Measurements from ENCODE around the gene HDHD5. TPM values are rescaled to one million over a fixed set of nuclear protein-coding genes. Genes with fewer than 3 reads are reported as not detected.

Gene HDHD5
- total RNA-seq, 1 donor from 2014 or later, result 27.6 TPM

GRCh38 chr22:17171153-17172028 is 12.3 kb upstream of the HDHD5 start:
- FAIRE-seq, result no peak
- peak overlapping the region; percentile 81 for H3K4me3 Mint-ChIP-seq (ENCODE audit: unreplicated experiment)
- peaks cover 9% of the 10 kb centered on the region for H3K27me3 Mint-ChIP-seq (ENCODE audit: low read depth, unreplicated experiment)

GRCh38 chr22:17167486-17167885 is 8.4 kb upstream of the HDHD5 start:
- H3K4me3 Mint-ChIP-seq (ENCODE audit: unreplicated experiment), result no peak overlapping the region
- H3K27ac Mint-ChIP-seq (ENCODE audit: unreplicated experiment), result no peak overlapping the region
- no peaks in the 10 kb centered on the region for H3K9me3 ChIP-seq (ENCODE audit: insufficient read depth, low read depth, low read length)
- DNase-seq (ENCODE audit: low read depth) (no peak), FAIRE-seq (no peak)
- H3K79me2 ChIP-seq (ENCODE audit: insufficient read depth, low read length), result no peaks in the 10 kb centered on the region
- H3K27me3 Mint-ChIP-seq (ENCODE audit: low read depth, unreplicated experiment), result peaks cover 12% of the 10 kb centered on the region
- H3K27me3 ChIP-seq (ENCODE audit: insufficient read depth, low read length), result no peaks in the 10 kb centered on the region
- no peak overlapping the region for H3K4me2 ChIP-seq (ENCODE audit: low read length)
- TF ChIP-seq EZH2 (IDR thresholded peaks at IDR 0.05; ENCODE audit: insufficient read depth, low read length), result no peak
- TF ChIP-seq CTCF (IDR thresholded peaks at IDR 0.05; ENCODE audit: insufficient read depth, low read depth, low read length), result no peak
- H3K36me3 ChIP-seq (ENCODE audit: insufficient read depth, low read length), result no peaks in the 10 kb centered on the region
- H3K36me3 Mint-ChIP-seq (ENCODE audit: low read depth, unreplicated experiment), result peaks cover 1% of the 10 kb centered on the region
- H3K9me3 Mint-ChIP-seq (ENCODE audit: unreplicated experiment), result no peaks in the 10 kb centered on the region
- H3K4me1 ChIP-seq (ENCODE audit: insufficient read depth, low read length), result peaks cover 3% of the 10 kb centered on the region
- no peak overlapping the region for H3K4me3 ChIP-seq (ENCODE audit: insufficient read depth, low read depth, low read length)
- H4K20me1 ChIP-seq (ENCODE audit: insufficient read depth, low read length), result no peaks in the 10 kb centered on the region
- H3K27ac ChIP-seq (ENCODE audit: low read depth, low read length), result no peak overlapping the region
- no peak overlapping the region for H2AFZ ChIP-seq (ENCODE audit: low read depth, low read length)
- H3K4me1 Mint-ChIP-seq (ENCODE audit: low read depth, unreplicated experiment), result no peaks in the 10 kb centered on the region
- H3K9ac ChIP-seq (ENCODE audit: low read length), result no peak overlapping the region

More at GRCh38 chr22:17171153-17172028, 12.3 kb upstream of the HDHD5 start:
- Histone ChIP-seq H3K9me3 (ENCODE audit: insufficient read depth, low read depth, low read length) (no peaks in the 10 kb centered on the region), H2AFZ (ENCODE audit: low read depth, low read length) (peak overlapping the region; percentile 98), H3K9ac (ENCODE audit: low read length) (peak overlapping the region; percentile 82), H3K27ac (ENCODE audit: low read depth, low read length) (peak overlapping the region; percentile 76), H3K27me3 (ENCODE audit: insufficient read depth, low read length) (no peaks in the 10 kb centered on the region), H3K4me2 (ENCODE audit: low read length) (peak overlapping the region; percentile 92), H3K4me3 (ENCODE audit: insufficient read depth, low read depth, low read length) (peak overlapping the region; percentile 64), H3K36me3 (ENCODE audit: insufficient read depth, low read length) (no peaks in the 10 kb centered on the region), H3K4me1 (ENCODE audit: insufficient read depth, low read length) (peaks cover 3% of the 10 kb centered on the region), H3K79me2 (ENCODE audit: insufficient read depth, low read length) (no peaks in the 10 kb centered on the region), H4K20me1 (ENCODE audit: insufficient read depth, low read length) (no peaks in the 10 kb centered on the region)
- peak overlapping the region; percentile 80 for H3K27ac Mint-ChIP-seq (ENCODE audit: unreplicated experiment)
- no peaks in the 10 kb centered on the region for H3K9me3 Mint-ChIP-seq (ENCODE audit: unreplicated experiment)
- DNase-seq (ENCODE audit: low read depth), result peak; percentile 75
- no peaks in the 10 kb centered on the region for H3K36me3 Mint-ChIP-seq (ENCODE audit: low read depth, unreplicated experiment)
- no peak for TF ChIP-seq EZH2 (IDR thresholded peaks at IDR 0.05; ENCODE audit: insufficient read depth, low read length)
- TF ChIP-seq CTCF (IDR thresholded peaks at IDR 0.05; ENCODE audit: insufficient read depth, low read depth, low read length), result peak; percentile 43
- no peaks in the 10 kb centered on the region for H3K4me1 Mint-ChIP-seq (ENCODE audit: low read depth, unreplicated experiment)
